IPS-18c (cell line): ENCODE data around the gene PARD3.
"Not testable (repeated sequence)": the region's sequence is repeated elsewhere in the genome, so short reads cannot be mapped to it uniquely, and the experiment has no call there.

Experiments used
- H3K4me3 ChIP-seq: 2 replicates; pipeline ENCODE4 v1.7.0; 2013; ENCODE audit warnings: low read depth, mild to moderate bottlenecking, low read length, moderate library complexity; ENCODE audit not compliant: insufficient read depth
- H3K9me3 ChIP-seq: one replicate; pipeline ENCODE4 v1.6.1; 2013; ENCODE audit warnings: mild to moderate bottlenecking, low read length, moderate library complexity; ENCODE audit not compliant: control insufficient read depth, insufficient read depth

The PARD3 gene

DNA sequence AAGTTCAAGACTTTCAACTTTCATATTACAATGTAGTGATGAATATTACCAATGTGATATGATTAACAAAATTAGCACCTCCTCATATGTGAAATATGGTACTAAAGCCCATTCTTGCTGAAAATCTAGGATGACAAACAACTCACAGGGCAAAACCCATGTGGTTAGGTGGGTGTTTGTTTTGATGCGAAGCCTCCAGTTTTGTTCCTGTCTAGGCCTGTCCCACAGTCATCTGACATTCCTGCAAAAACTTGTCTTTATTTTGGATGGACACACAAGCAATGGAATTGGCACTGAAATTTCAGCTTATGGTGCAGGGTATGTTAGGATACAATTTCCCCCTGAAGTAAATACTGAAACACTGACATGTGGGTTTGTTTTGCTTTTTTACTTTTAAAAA lies 95.3 kb downstream of the PARD3 start:
- no peaks in the 10 kb centered on the region for H3K9me3 ChIP-seq
- H3K4me3 ChIP-seq = no peak overlapping the region

DNA sequence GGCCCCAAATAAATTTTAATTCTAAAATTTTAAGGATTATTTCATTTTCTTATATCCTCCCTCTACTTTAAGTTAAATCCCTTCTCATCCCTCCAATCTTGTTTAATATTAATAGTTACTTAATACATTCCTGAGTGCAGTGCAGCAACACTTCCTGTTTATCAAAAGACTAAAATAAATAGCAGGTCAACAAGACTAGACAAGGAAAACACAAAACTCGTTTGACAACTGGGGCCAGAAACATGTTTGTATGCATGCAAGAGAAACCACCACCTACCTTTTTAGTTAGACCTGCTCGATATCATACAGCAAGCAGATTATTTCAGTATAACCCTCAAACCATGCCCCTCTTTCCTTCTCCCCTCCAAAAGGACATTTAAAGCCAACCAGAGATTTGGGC lies 95.8 kb downstream of the PARD3 start:
- no peak overlapping the region for H3K4me3 ChIP-seq
- H3K9me3 ChIP-seq = no peaks in the 10 kb centered on the region

GRCh38 chr10:34717429-34717828 lies 97.7 kb downstream of the PARD3 start:
- Histone ChIP-seq H3K9me3 (no peaks in the 10 kb centered on the region), H3K4me3 (no peak overlapping the region)

DNA sequence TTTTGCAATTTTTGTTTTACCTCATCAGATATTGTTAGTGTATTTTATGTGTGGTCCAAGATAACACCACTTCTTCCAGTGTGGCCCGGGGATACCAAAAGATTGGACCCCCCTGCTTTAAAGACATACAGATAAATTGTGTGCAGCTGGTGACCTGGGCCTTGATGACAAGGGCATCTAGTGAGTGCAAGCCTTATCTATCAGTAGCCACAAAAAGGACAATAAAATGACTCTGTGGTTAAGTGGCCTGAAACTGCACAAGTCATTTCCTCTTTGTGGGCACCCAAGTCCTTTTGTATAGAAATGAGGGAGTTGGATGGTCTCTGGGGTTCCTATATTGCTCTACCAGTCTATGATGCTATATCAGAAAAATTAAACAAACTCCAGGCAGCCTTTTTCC lies 98.1 kb downstream of the PARD3 start:
- H3K9me3 ChIP-seq = no peaks in the 10 kb centered on the region
- no peak overlapping the region for H3K4me3 ChIP-seq

- H3K9me3 ChIP-seq = no peaks in the 10 kb centered on the region
- no peak overlapping the region for H3K4me3 ChIP-seq
Observed at GRCh38 chr10:34716234-34716633, 98.9 kb downstream of the PARD3 start.

DNA sequence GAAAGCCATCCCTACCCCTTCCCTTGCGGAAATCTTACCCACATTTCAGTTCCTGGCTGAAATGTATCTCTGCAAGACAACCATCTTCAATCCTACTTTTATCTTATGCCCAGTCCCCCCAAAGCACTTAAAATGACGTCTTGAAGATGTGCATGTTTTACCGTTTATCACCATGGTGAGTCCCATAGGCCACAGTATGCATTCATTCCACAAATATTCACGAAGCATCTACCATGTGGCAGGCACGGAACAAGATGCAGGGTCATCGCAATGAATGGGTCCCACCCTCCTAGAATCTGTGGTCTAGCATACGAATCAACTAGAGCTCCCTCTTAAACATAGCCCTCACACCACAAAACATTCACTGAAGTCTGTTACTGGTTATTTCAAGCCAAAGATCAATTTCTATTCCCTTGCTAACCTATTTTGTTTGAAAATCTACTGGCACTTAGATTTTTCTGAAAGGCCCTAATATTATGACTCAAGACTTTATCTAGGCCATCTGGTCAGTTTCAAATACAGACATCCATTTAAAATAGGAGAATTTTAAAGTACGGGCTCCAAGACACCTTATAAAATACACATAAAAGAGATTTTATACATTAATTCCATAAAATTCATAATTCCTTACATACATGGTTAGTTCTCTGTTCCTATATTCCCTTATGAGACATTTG lies 99.4 kb downstream of the PARD3 start:
- no peak overlapping the region for H3K4me3 ChIP-seq
- no peaks in the 10 kb centered on the region for H3K9me3 ChIP-seq

GRCh38 chr10:34713875-34714274 lies 101.2 kb downstream of the PARD3 start:
- H3K4me3 ChIP-seq = no peak overlapping the region
- no peaks in the 10 kb centered on the region for H3K9me3 ChIP-seq

DNA sequence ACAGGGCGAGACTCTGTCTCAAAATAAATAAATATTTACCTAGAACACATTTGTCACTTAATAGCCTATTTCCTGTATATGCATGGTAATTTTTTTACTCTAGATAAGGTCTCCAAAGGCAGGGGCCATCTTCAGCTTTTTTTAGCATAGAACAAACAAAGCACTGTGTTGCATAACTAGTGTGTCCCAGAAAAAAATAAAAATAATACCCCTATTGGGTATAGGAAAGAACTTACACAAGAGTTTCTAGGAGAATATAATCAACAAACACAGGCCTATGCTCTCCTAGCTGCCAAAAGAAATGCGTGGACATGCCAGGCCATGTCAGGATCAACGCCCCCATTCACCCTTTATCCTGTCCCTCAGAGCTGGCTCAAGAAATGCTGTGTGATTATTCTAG lies 103.6 kb downstream of the PARD3 start:
- no peaks in the 10 kb centered on the region for H3K9me3 ChIP-seq
- no peak overlapping the region for H3K4me3 ChIP-seq

DNA sequence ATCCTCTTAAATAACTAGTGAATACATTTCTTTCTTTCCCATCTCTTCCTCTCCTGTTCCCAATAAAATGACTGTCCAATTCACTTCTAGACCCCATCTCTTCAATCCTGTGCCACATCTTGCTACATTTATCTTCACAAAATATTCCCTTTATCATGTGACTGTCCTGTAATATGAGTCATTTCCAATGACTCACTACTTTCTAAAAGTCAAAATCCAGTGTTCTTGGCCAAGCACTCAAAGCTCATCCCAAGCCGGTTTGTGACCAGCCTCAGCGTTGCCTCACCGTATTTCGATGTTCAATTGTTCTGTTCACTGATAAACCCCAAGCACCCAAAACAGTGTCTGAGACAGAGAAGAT lies 104.7 kb downstream of the PARD3 start:
- no peak overlapping the region for H3K4me3 ChIP-seq

GRCh38 chr10:34709637-34710390 lies 105.3 kb downstream of the PARD3 start:
- Histone ChIP-seq H3K9me3 (no peaks in the 10 kb centered on the region), H3K4me3 (no peak overlapping the region)

More for the DNA sequence above, 104.7 kb downstream of the PARD3 start:
- H3K9me3 ChIP-seq = no peaks in the 10 kb centered on the region

GRCh38 chr10:34707656-34708055 lies 107.4 kb downstream of the PARD3 start:
- H3K9me3 ChIP-seq = no peaks in the 10 kb centered on the region
- no peak overlapping the region for H3K4me3 ChIP-seq

- not testable (repeated sequence) for H3K4me3 ChIP-seq, H3K9me3 ChIP-seq
Observed at GRCh38 chr10:34706992-34707391, 108.1 kb downstream of the PARD3 start.

- no peaks in the 10 kb centered on the region for H3K9me3 ChIP-seq
- no peak overlapping the region for H3K4me3 ChIP-seq
Observed at GRCh38 chr10:34706147-34706546, 108.9 kb downstream of the PARD3 start.

- Histone ChIP-seq H3K4me3 (no peak overlapping the region), H3K9me3 (no peaks in the 10 kb centered on the region)
Observed at GRCh38 chr10:34705563-34705962, 109.5 kb downstream of the PARD3 start.

DNA sequence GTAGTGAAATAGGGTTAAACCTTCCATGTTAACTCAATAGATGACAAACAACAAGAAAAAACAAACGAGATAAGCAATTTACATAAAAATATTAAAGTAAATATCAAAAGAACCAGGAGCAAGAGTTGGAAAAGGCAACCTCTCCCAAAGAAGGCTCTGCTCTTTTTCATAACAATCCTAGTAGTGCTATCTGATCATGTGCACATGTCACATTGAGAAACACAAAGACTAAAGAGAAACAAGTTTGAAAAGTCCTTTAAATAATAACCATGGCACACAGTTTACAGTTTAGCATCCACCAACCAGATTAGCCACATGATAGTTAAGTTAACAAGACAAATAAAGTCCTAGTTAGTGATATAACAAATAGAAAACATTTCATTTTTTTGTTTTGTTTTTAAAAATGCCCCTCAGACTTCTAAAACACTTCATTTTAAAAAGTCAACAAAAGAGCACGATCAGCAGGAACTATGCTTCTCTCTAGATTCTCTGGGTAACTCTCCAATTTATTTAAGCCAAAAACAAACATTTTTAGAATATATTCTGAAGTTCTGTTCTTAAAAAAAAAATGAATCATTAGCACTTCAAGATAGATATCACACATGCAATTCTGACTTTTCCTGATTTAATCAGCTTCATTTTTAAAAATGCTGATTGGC lies 110.4 kb downstream of the PARD3 start:
- Histone ChIP-seq H3K4me3 (no peak overlapping the region), H3K9me3 (no peaks in the 10 kb centered on the region)

DNA sequence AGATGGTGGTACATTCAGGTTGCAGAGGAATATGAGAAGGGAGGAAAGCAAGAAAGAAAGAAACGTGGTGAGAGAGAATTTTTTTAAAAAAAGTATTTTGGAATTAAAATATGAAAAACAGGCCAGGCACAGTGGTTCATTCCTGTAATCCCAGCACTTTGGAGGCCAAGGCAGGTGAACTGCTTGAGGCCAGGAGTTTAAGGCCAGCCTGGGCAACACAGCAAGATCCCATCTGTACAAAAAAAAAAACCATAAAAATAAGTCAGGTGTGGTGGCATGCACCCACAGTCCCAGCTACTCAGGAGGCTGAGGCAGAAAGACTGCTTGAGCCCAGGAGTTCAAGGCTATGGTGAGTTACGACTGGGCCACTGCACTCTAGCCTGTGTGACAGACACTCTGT lies 112.1 kb downstream of the PARD3 start:
- H3K4me3 ChIP-seq = no peak overlapping the region
- no peaks in the 10 kb centered on the region for H3K9me3 ChIP-seq

DNA sequence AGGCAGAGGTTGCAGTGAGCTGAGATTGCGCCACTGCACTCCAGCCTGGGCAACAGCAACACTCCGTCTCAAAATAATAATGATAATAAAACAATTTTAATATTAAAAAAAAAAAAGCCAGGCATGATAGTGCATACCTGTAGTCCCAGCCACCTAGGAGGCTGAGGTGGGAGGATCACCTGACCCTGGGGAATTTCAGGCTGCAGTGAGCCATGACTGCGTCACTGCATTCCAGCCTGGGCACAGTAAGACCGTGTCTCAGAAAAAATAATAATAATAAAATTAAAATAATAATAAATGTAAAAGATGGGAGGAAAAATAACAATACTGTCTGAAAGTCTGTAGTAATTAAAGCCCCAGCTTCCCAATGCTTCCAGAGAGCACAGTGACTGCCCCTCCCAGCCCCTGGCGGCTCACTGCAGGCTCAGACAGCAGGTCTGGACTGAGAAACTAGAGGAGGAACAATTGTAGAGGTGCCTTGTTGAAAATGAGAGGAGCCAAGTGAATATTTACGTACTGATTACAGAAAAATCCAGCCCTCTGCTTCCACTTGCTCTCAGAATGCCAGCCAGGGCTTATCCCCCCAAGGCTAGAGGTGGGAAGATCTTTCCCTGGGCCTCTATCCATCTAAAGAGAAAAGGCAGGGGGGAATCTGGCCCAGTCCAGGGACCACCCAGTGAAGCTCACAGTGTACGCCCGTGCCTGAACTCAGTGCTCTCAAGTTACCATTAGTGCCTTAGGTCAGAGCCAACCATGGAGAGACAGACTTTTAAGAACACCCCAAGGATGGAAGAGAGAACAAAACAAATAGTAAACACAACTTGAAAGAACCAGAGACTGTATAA lies 112.8 kb downstream of the PARD3 start:
- Histone ChIP-seq H3K9me3 (no peaks in the 10 kb centered on the region), H3K4me3 (no peak overlapping the region)
